K562 (cell line): ENCODE results near the gene DKK1. TPM values are rescaled to one million over a fixed set of nuclear protein-coding genes. Genes with fewer than 3 reads are reported as not detected.

ENCODE experiments used
- ATAC-seq: fragments of 200-7000 bp; cut with Tn5 transposase; 3 replicates; pipeline ENCODE4 v1.9.1; 2020; ENCODE audit warnings: moderate library complexity
- BruUV-seq: library from RNA; stranded (reverse); fragments of 400-500 nt; replicated peaks from 2 replicates; lab custom pipeline; 2021; lab: Mats Ljungman, UMichigan
- CTCF ChIA-PET: fragments of 300-600 bp; formaldehyde crosslinking; extraction: SDS; loops from one replicate; lab custom pipeline; 2021; ENCODE audit warnings: low intra/inter-chr PET ratio; lab: Yijun Ruan, JAX
- POLR2A ChIA-PET: fragments of 300-600, 350-650 bp; sonication (Branson Sonifier 250); formaldehyde crosslinking; extraction: SDS; loops from one replicate; lab custom pipeline; 2021; ENCODE audit warnings: antibody characterized with exemption, inconsistent platforms; lab: Yijun Ruan, JAX
- DNase-seq, 4 experiments: peaks; one replicate each; pipeline versions ENCODE4 v3.0.0 to v3.0.0-alpha.2; 2011 to 2018; ENCODE audit warnings: low spot score in 3 of 4, mixed read lengths in 3 of 4; ENCODE audit errors: extremely low read depth in 1 of 4
- FAIRE-seq: peaks from 2 replicates; lab custom pipeline; 2011; peaks lifted over from hg19 to GRCh38; lab: Jason Lieb, UNC
- H2AFZ ChIP-seq: 2 replicates; pipeline ENCODE4 v1.6.0; 2011; ENCODE audit warnings: low read depth, low read length, control low read depth, inconsistent platforms
- H3K27ac ChIP-seq: fragments of 200-600 bp; 3 replicates; pipeline ENCODE4 v1.8.0; 2011; ENCODE audit warnings: low read depth, mild to moderate bottlenecking, control low read depth, inconsistent platforms, low read length, moderate library complexity, mixed read lengths; ENCODE audit errors: extremely low read depth
- H3K27me3 ChIP-seq, 2 experiments: fragments of 300-600 bp in 1 of 2; 2 replicates in 1 of 2; 3 replicates in 1 of 2; pipeline versions ENCODE4 v1.6.0 to v1.8.0; 2011; ENCODE audit warnings: inconsistent platforms in 2 of 2, low read length in 2 of 2, mild to moderate bottlenecking in 1 of 2, mixed read lengths in 1 of 2, moderate library complexity in 1 of 2; ENCODE audit not compliant: control insufficient read depth in 2 of 2, insufficient read depth in 2 of 2
- H3K36me3 ChIP-seq: fragments of 300-600 bp; 3 replicates; pipeline ENCODE4 v1.8.0; 2011; ENCODE audit warnings: mild to moderate bottlenecking, low read length, inconsistent platforms; ENCODE audit not compliant: control insufficient read depth, insufficient read depth
- H3K4me1 ChIP-seq, 2 experiments: fragments of 200-600 bp in 1 of 2; replicated peaks in 1 of 2; 2 replicates in 1 of 2; 3 replicates in 1 of 2; pipeline versions ENCODE4 v1.5.1 to v1.8.0; 2011; ENCODE audit warnings: inconsistent platforms in 2 of 2, low read length in 2 of 2, mild to moderate bottlenecking in 1 of 2, mixed read lengths in 1 of 2, moderate library complexity in 1 of 2; ENCODE audit not compliant: control insufficient read depth in 2 of 2, insufficient read depth in 2 of 2
- H3K4me2 ChIP-seq: 2 replicates; pipeline ENCODE4 v1.6.1; 2011; ENCODE audit warnings: low read length, control low read depth, inconsistent platforms, mixed read lengths; ENCODE audit not compliant: insufficient read depth
- H3K4me3 ChIP-seq: fragments of 200-600 bp; sonication (generic), shearing (Covaris generic); 2 replicates; pipeline ENCODE4 v1.5.1; 2016; ENCODE audit warnings: control low read depth, inconsistent platforms
- H3K79me2 ChIP-seq: fragments of 200-600 bp; 3 replicates; pipeline ENCODE4 v1.8.0; 2011; ENCODE audit warnings: low read length, inconsistent platforms; ENCODE audit not compliant: control insufficient read depth, insufficient read depth
- H3K9ac ChIP-seq, 2 experiments: 2 replicates each; pipeline versions ENCODE4 v1.6.0 to v1.6.1; 2011; ENCODE audit warnings: low read depth in 2 of 2, low read length in 2 of 2, control low read depth in 1 of 2, inconsistent platforms in 1 of 2, mild to moderate bottlenecking in 1 of 2, mixed read lengths in 1 of 2; ENCODE audit not compliant: insufficient read depth in 1 of 2
- H3K9me1 ChIP-seq: one replicate; pipeline ENCODE4 v1.6.0; 2011; ENCODE audit warnings: inconsistent platforms, mild to moderate bottlenecking, low read length, moderate library complexity; ENCODE audit not compliant: control insufficient read depth, insufficient read depth
- H3K9me3 ChIP-seq: replicated peaks from 2 replicates; pipeline ENCODE4 v1.5.1; 2011; ENCODE audit warnings: low read depth, low read length, inconsistent platforms; ENCODE audit not compliant: control insufficient read depth, insufficient read depth
- H4K20me1 ChIP-seq: replicated peaks from 2 replicates; pipeline ENCODE4 v1.6.1; 2011; ENCODE audit warnings: low read length, inconsistent platforms, mixed read lengths; ENCODE audit not compliant: control insufficient read depth, insufficient read depth
- CEBPB ChIP-seq: fragments of 450-650 bp; IDR thresholded peaks from 2 replicates; pipeline ENCODE4 v1.6.1; 2016; ENCODE audit warnings: missing genetic modification characterization, missing compliant biosample characterization
- HDGF ChIP-seq: fragments of 450-650 bp; IDR thresholded peaks from 2 replicates; pipeline ENCODE4 v1.6.1; 2016
- ZNF586 ChIP-seq: fragments of 450-650 bp; formaldehyde crosslinking; conservative IDR thresholded peaks from 2 replicates; pipeline ENCODE4 v1.4.0; 2020; ENCODE audit warnings: mild to moderate bottlenecking, moderate library complexity
- WGBS: fragments of 100-300 bp; shearing (Covaris generic); methylation state at CpG from one replicate; pipeline ENCODE4 v1.1.6; 2016; ENCODE audit warnings: low coverage, mixed read lengths; ENCODE audit not compliant: insufficient coverage; ENCODE audit errors: missing lambda C conversion rate; 5-methylcytosine and 5-hydroxymethylcytosine counted together
- in situ Hi-C: fragments of 300-500 bp; cut with MboI; formaldehyde crosslinking; loops from 4 replicates; pipeline ENCODE4 v1.15.0; 2018; ENCODE audit warnings: inconsistent platforms, mixed read lengths
- intact Hi-C: fragments of 100-400 bp; cut with micrococcal nuclease; formaldehyde crosslinking; loops from 2 replicates; pipeline ENCODE4 v1.14.2; 2022
- polyA plus RNA-seq, 8 experiments: library from polyadenylated mRNA; depleted of rRNA in 4 of 8; stranded (reverse) in 5 of 8; unstranded in 3 of 8; fragments of >200 nt; fragmentation: Nextera tagmentation in 2 of 8; fragmentation: Illumina TruSeq in 1 of 8; extraction: Ambion mirVana in 2 of 8; extraction: Trizol in 1 of 8; gene quantifications; 2 replicates each; pipeline versions ENCODE4 v1.2.1 to v1.2.3, GENCODE V29; 2011 to 2014; ENCODE audit warnings: inconsistent platforms in 1 of 8, missing spikeins in 1 of 8
- total RNA-seq, 7 experiments: library from RNA; depleted of rRNA in 6 of 7; stranded (reverse); fragments of >200 nt in 6 of 7; fragmentation: Illumina TruSeq in 2 of 7; extraction: Trizol in 2 of 7; gene quantifications; 2 replicates each; pipeline versions ENCODE4 v1.2.1 to v1.2.3, GENCODE V29; 2011 to 2021; ENCODE audit warnings: low replicate concordance in 1 of 7
- TF ChIP-seq, protein P1 (sequence below): fragments of 450-650 bp; formaldehyde crosslinking; IDR thresholded peaks from 2 replicates; pipeline ENCODE4 v1.4.0; 2022; ENCODE audit warnings: mild to moderate bottlenecking, moderate library complexity
- TF ChIP-seq, protein P2 (sequence below): fragments of 450-650 bp; IDR thresholded peaks from 2 replicates; pipeline ENCODE4 v1.6.1; 2016; ENCODE audit warnings: low read depth

The DKK1 gene
- total and polyA plus RNA-seq, 9 of the 15 experiments (the other 6 are each of a cell fraction or from before 2014, with no cell fraction given) = 0.13 TPM; not detected in 8

DNA sequence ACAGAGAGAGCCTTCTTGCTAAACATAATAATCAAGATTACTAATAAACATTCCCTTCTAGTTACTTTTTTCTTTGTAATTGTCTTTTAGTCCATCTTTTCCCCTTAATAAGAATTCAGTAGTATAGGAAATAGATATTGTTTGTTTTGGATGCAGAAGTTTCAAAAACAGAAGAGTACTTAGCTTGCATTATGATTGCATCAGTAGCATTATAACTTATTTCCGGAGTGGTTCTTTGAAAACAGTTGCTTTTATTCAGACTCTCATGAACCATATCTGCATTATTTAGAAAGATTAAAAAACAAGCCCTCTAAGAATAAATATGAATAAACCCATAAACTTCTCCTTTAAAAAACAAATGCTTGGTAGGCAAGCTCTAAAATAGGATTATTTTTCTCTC is 34.0 kb upstream of the DKK1 start:
- Histone ChIP-seq H3K27me3 (no peaks in the 10 kb centered on the region), H3K79me2 (no peaks in the 10 kb centered on the region), H3K4me1 (no peaks in the 10 kb centered on the region), H3K9me1 (no peaks in the 10 kb centered on the region), H3K36me3 (no peaks in the 10 kb centered on the region), H3K4me2 (no peak overlapping the region), H3K9me3 (no peaks in the 10 kb centered on the region; the same call in none of the 2 replicates), H3K27ac (no peak overlapping the region), H3K4me3 (no peak overlapping the region), H4K20me1 (no peaks in the 10 kb centered on the region), H3K9ac (no peak overlapping the region), H2AFZ (no peak overlapping the region)
- CTCF ChIA-PET = no interaction called here
- no TSS peak for BruUV-seq
- no peak for FAIRE-seq
- in situ Hi-C loops = no loop called here
- POLR2A ChIA-PET = no interaction called here
- no peak for TF ChIP-seq HDGF
- TF ChIP-seq, protein P1, sequence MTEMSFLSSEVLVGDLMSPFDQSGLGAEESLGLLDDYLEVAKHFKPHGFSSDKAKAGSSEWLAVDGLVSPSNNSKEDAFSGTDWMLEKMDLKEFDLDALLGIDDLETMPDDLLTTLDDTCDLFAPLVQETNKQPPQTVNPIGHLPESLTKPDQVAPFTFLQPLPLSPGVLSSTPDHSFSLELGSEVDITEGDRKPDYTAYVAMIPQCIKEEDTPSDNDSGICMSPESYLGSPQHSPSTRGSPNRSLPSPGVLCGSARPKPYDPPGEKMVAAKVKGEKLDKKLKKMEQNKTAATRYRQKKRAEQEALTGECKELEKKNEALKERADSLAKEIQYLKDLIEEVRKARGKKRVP (CRISPR knock-in tag) = peak; percentile 50; the same call in 1 of the 2 replicates
- ATAC-seq = no peak
- 0% methylated on average over 1 of the region's 1 CpG for WGBS
- intact Hi-C loops = no loop called here
- DNase-seq = no peak

DNA sequence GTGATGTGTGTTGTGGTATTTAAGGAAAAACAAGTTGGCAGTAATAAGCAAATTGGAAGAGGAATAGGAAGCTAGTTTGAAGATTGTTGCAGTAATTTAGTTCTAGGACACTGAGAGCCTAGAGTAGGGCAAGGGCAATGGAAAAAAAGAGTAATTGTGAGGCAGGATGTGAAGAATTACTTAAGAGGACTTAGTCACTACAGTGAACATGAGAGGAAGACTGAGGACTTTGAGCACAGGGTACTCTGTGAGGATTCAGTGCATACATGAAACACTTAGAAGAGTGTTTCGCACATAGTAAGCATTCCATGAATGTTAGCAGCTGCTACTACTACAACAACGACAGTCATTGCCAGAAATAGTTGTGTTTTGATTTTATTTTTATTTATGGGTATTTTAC is 30.9 kb upstream of the DKK1 start:
- H3K4me1 ChIP-seq = no peaks in the 10 kb centered on the region
- no TSS peak for BruUV-seq
- CTCF ChIA-PET = no interaction called here
- no peak for FAIRE-seq
- ATAC-seq = no peak
- H3K79me2 ChIP-seq = no peaks in the 10 kb centered on the region
- no peaks in the 10 kb centered on the region for H3K36me3 ChIP-seq
- no peak for DNase-seq
- intact Hi-C loops (no loop called here), in situ Hi-C loops (no loop called here)
- no peak overlapping the region for H3K4me2 ChIP-seq
- 0% methylated on average over 2 of the region's 2 CpGs for WGBS
- H3K9me1 ChIP-seq = no peaks in the 10 kb centered on the region
- H3K9ac ChIP-seq = no peak overlapping the region
- H3K4me3 ChIP-seq = no peak overlapping the region
- POLR2A ChIA-PET = no interaction called here
- H2AFZ ChIP-seq = no peak overlapping the region
- no peaks in the 10 kb centered on the region for H3K27me3 ChIP-seq
- no peaks in the 10 kb centered on the region for H4K20me1 ChIP-seq
- H3K27ac ChIP-seq = no peak overlapping the region
- H3K9me3 ChIP-seq = no peaks in the 10 kb centered on the region; the same call in 1 of the 2 replicates
- no peak for TF ChIP-seq ZNF586 (CRISPR knock-in tag)
- TF ChIP-seq, protein P2, sequence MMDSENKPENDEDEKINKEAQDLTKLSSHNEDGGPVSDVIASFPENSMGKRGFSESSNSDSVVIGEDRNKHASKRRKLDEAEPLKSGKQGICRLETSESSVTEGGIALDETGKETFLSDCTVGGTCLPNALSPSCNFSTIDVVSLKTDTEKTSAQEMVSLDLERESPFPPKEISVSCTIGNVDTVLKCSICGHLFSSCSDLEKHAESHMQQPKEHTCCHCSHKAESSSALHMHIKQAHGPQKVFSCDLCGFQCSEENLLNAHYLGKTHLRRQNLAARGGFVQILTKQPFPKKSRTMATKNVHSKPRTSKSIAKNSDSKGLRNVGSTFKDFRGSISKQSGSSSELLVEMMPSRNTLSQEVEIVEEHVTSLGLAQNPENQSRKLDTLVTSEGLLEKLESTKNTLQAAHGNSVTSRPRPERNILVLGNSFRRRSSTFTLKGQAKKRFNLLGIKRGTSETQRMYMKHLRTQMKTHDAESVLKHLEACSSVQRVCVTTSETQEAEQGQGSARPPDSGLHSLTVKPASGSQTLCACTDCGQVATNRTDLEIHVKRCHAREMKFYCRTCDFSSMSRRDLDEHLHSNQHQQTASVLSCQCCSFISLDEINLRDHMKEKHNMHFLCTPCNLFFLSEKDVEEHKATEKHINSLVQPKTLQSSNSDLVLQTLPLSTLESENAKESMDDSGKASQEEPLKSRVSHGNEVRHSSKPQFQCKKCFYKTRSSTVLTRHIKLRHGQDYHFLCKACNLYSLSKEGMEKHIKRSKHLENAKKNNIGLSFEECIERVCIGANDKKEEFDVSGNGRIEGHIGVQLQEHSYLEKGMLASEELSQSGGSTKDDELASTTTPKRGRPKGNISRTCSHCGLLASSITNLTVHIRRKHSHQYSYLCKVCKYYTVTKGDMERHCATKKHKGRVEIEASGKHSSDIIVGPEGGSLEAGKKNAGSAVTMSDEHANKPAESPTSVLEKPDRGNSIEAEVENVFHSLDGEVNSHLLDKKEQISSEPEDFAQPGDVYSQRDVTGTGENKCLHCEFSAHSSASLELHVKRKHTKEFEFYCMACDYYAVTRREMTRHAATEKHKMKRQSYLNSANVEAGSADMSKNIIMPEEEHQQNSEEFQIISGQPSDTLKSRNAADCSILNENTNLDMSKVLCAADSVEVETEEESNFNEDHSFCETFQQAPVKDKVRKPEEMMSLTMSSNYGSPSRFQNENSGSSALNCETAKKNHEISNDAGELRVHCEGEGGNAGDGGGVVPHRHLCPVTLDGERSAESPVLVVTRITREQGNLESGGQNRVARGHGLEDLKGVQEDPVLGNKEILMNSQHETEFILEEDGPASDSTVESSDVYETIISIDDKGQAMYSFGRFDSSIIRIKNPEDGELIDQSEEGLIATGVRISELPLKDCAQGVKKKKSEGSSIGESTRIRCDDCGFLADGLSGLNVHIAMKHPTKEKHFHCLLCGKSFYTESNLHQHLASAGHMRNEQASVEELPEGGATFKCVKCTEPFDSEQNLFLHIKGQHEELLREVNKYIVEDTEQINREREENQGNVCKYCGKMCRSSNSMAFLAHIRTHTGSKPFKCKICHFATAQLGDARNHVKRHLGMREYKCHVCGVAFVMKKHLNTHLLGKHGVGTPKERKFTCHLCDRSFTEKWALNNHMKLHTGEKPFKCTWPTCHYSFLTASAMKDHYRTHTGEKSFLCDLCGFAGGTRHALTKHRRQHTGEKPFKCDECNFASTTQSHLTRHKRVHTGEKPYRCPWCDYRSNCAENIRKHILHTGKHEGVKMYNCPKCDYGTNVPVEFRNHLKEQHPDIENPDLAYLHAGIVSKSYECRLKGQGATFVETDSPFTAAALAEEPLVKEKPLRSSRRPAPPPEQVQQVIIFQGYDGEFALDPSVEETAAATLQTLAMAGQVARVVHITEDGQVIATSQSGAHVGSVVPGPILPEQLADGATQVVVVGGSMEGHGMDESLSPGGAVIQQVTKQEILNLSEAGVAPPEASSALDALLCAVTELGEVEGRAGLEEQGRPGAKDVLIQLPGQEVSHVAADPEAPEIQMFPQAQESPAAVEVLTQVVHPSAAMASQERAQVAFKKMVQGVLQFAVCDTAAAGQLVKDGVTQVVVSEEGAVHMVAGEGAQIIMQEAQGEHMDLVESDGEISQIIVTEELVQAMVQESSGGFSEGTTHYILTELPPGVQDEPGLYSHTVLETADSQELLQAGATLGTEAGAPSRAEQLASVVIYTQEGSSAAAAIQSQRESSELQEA = no peak
- no peak for TF ChIP-seq CEBPB (tag)
